K562 (cell line): ENCODE measurements around the gene ENDOU. TPM values are rescaled to one million over a fixed set of nuclear protein-coding genes. Genes with fewer than 3 reads are reported as not detected.

Experiments
- ATAC-seq: fragments of 200-7000 bp; cut with Tn5 transposase; 3 replicates; pipeline ENCODE4 v1.9.1; 2020; ENCODE audit warnings: moderate library complexity
- BruUV-seq: library from RNA; stranded (reverse); fragments of 400-500 nt; replicated peaks from 2 replicates; lab custom pipeline; 2021; lab: Mats Ljungman, UMichigan
- CTCF ChIA-PET: fragments of 300-600 bp; formaldehyde crosslinking; extraction: SDS; loops from one replicate; lab custom pipeline; 2021; ENCODE audit warnings: low intra/inter-chr PET ratio; lab: Yijun Ruan, JAX
- POLR2A ChIA-PET: fragments of 300-600, 350-650 bp; sonication (Branson Sonifier 250); formaldehyde crosslinking; extraction: SDS; loops from one replicate; lab custom pipeline; 2021; ENCODE audit warnings: antibody characterized with exemption, inconsistent platforms; lab: Yijun Ruan, JAX
- DNase-seq, 4 experiments: peaks; one replicate each; pipeline versions ENCODE4 v3.0.0 to v3.0.0-alpha.2; 2011 to 2018; ENCODE audit warnings: low spot score in 3 of 4, mixed read lengths in 3 of 4; ENCODE audit errors: extremely low read depth in 1 of 4
- FAIRE-seq: peaks from 2 replicates; lab custom pipeline; 2011; peaks lifted over from hg19 to GRCh38; lab: Jason Lieb, UNC
- H2AFZ ChIP-seq: 2 replicates; pipeline ENCODE4 v1.6.0; 2011; ENCODE audit warnings: low read depth, low read length, control low read depth, inconsistent platforms
- H3K27ac ChIP-seq: fragments of 200-600 bp; 3 replicates; pipeline ENCODE4 v1.8.0; 2011; ENCODE audit warnings: low read depth, mild to moderate bottlenecking, control low read depth, inconsistent platforms, low read length, moderate library complexity, mixed read lengths; ENCODE audit errors: extremely low read depth
- H3K27me3 ChIP-seq, 2 experiments: fragments of 300-600 bp in 1 of 2; 2 replicates in 1 of 2; 3 replicates in 1 of 2; pipeline versions ENCODE4 v1.6.0 to v1.8.0; 2011; ENCODE audit warnings: inconsistent platforms in 2 of 2, low read length in 2 of 2, mild to moderate bottlenecking in 1 of 2, mixed read lengths in 1 of 2, moderate library complexity in 1 of 2; ENCODE audit not compliant: control insufficient read depth in 2 of 2, insufficient read depth in 2 of 2
- H3K36me3 ChIP-seq: fragments of 300-600 bp; 3 replicates; pipeline ENCODE4 v1.8.0; 2011; ENCODE audit warnings: mild to moderate bottlenecking, low read length, inconsistent platforms; ENCODE audit not compliant: control insufficient read depth, insufficient read depth
- H3K4me1 ChIP-seq, 2 experiments: fragments of 200-600 bp in 1 of 2; replicated peaks in 1 of 2; 2 replicates in 1 of 2; 3 replicates in 1 of 2; pipeline versions ENCODE4 v1.5.1 to v1.8.0; 2011; ENCODE audit warnings: inconsistent platforms in 2 of 2, low read length in 2 of 2, mild to moderate bottlenecking in 1 of 2, mixed read lengths in 1 of 2, moderate library complexity in 1 of 2; ENCODE audit not compliant: control insufficient read depth in 2 of 2, insufficient read depth in 2 of 2
- H3K4me2 ChIP-seq: 2 replicates; pipeline ENCODE4 v1.6.1; 2011; ENCODE audit warnings: low read length, control low read depth, inconsistent platforms, mixed read lengths; ENCODE audit not compliant: insufficient read depth
- H3K4me3 ChIP-seq: fragments of 200-600 bp; sonication (generic), shearing (Covaris generic); 2 replicates; pipeline ENCODE4 v1.5.1; 2016; ENCODE audit warnings: control low read depth, inconsistent platforms
- H3K79me2 ChIP-seq: fragments of 200-600 bp; 3 replicates; pipeline ENCODE4 v1.8.0; 2011; ENCODE audit warnings: low read length, inconsistent platforms; ENCODE audit not compliant: control insufficient read depth, insufficient read depth
- H3K9ac ChIP-seq, 2 experiments: 2 replicates each; pipeline versions ENCODE4 v1.6.0 to v1.6.1; 2011; ENCODE audit warnings: low read depth in 2 of 2, low read length in 2 of 2, control low read depth in 1 of 2, inconsistent platforms in 1 of 2, mild to moderate bottlenecking in 1 of 2, mixed read lengths in 1 of 2; ENCODE audit not compliant: insufficient read depth in 1 of 2
- H3K9me1 ChIP-seq: one replicate; pipeline ENCODE4 v1.6.0; 2011; ENCODE audit warnings: inconsistent platforms, mild to moderate bottlenecking, low read length, moderate library complexity; ENCODE audit not compliant: control insufficient read depth, insufficient read depth
- H3K9me3 ChIP-seq: replicated peaks from 2 replicates; pipeline ENCODE4 v1.5.1; 2011; ENCODE audit warnings: low read depth, low read length, inconsistent platforms; ENCODE audit not compliant: control insufficient read depth, insufficient read depth
- H4K20me1 ChIP-seq: replicated peaks from 2 replicates; pipeline ENCODE4 v1.6.1; 2011; ENCODE audit warnings: low read length, inconsistent platforms, mixed read lengths; ENCODE audit not compliant: control insufficient read depth, insufficient read depth
- CXXC5 ChIP-seq: fragments of 250-450 bp; sonication (Bioruptor Pico); IDR thresholded peaks from 2 replicates; pipeline ENCODE4 v1.8.0; 2022; ENCODE audit warnings: inconsistent platforms, mild to moderate bottlenecking, moderate library complexity
- ESRRB ChIP-seq: fragments of 250-450 bp; sonication (Bioruptor Pico); IDR thresholded peaks from 2 replicates; pipeline ENCODE4 v1.5.0; 2020; ENCODE audit warnings: mild to moderate bottlenecking, moderate library complexity, borderline replicate concordance
- FOXA3 ChIP-seq, 2 experiments: fragments of 450-650 bp in 1 of 2; sonication (generic) in 1 of 2; formaldehyde crosslinking; IDR thresholded peaks in 1 of 2; conservative IDR thresholded peaks in 1 of 2; 2 replicates each; pipeline versions ENCODE4 v1.4.0 to v1.8.0; 2020 to 2022; ENCODE audit warnings: mild to moderate bottlenecking in 2 of 2, missing genetic modification reagents in 1 of 2
- MECOM ChIP-seq: fragments of 250-450 bp; sonication (Bioruptor Pico); IDR thresholded peaks from 2 replicates; pipeline ENCODE4 v1.8.0; 2022; ENCODE audit warnings: inconsistent platforms
- MEIS2 ChIP-seq: fragments of 450-650 bp; IDR thresholded peaks from 2 replicates; pipeline ENCODE4 v1.6.1; 2014; ENCODE audit warnings: mild to moderate bottlenecking; ENCODE audit not compliant: partially characterized antibody
- OTX1 ChIP-seq: fragments of 450-650 bp; formaldehyde crosslinking; IDR thresholded peaks from 2 replicates; pipeline ENCODE4 v1.4.0; 2022; ENCODE audit warnings: mild to moderate bottlenecking
- RFX7 ChIP-seq: fragments of 250-450 bp; sonication (Bioruptor Pico); IDR thresholded peaks from 2 replicates; pipeline ENCODE4 v1.5.1; 2021; ENCODE audit warnings: mild to moderate bottlenecking
- SMAD2 ChIP-seq: fragments of 150-350 bp; IDR thresholded peaks from 2 replicates; pipeline ENCODE4 v1.6.1; 2014; ENCODE audit warnings: low read depth, mild to moderate bottlenecking, low read length
- ZNF766 ChIP-seq: fragments of 200-800 bp; sonication (Bioruptor generic); conservative IDR thresholded peaks from 2 replicates; pipeline ENCODE4 v1.6.1; 2016; ENCODE audit warnings: missing genetic modification characterization, missing compliant biosample characterization
- WGBS: fragments of 100-300 bp; shearing (Covaris generic); methylation state at CpG from one replicate; pipeline ENCODE4 v1.1.6; 2016; ENCODE audit warnings: low coverage, mixed read lengths; ENCODE audit not compliant: insufficient coverage; ENCODE audit errors: missing lambda C conversion rate; 5-methylcytosine and 5-hydroxymethylcytosine counted together
- in situ Hi-C: fragments of 300-500 bp; cut with MboI; formaldehyde crosslinking; loops from 4 replicates; pipeline ENCODE4 v1.15.0; 2018; ENCODE audit warnings: inconsistent platforms, mixed read lengths
- intact Hi-C: fragments of 100-400 bp; cut with micrococcal nuclease; formaldehyde crosslinking; loops from 2 replicates; pipeline ENCODE4 v1.14.2; 2022
- polyA plus RNA-seq, 8 experiments: library from polyadenylated mRNA; depleted of rRNA in 4 of 8; stranded (reverse) in 5 of 8; unstranded in 3 of 8; fragments of >200 nt; fragmentation: Nextera tagmentation in 2 of 8; fragmentation: Illumina TruSeq in 1 of 8; extraction: Ambion mirVana in 2 of 8; extraction: Trizol in 1 of 8; gene quantifications; 2 replicates each; pipeline versions ENCODE4 v1.2.1 to v1.2.3, GENCODE V29; 2011 to 2014; ENCODE audit warnings: inconsistent platforms in 1 of 8, missing spikeins in 1 of 8
- total RNA-seq, 7 experiments: library from RNA; depleted of rRNA in 6 of 7; stranded (reverse); fragments of >200 nt in 6 of 7; fragmentation: Illumina TruSeq in 2 of 7; extraction: Trizol in 2 of 7; gene quantifications; 2 replicates each; pipeline versions ENCODE4 v1.2.1 to v1.2.3, GENCODE V29; 2011 to 2021; ENCODE audit warnings: low replicate concordance in 1 of 7
- TF ChIP-seq, protein P1 (sequence below): fragments of 200-800 bp; sonication (Bioruptor generic); IDR thresholded peaks from 2 replicates; pipeline ENCODE4 v1.6.1; 2016; ENCODE audit warnings: missing genetic modification characterization, missing compliant biosample characterization
- TF ChIP-seq, protein P2 (sequence below): IDR thresholded peaks from 3 replicates; pipeline ENCODE4 v1.6.1; 2011; ENCODE audit warnings: borderline replicate concordance, mild to moderate bottlenecking, moderate library complexity; ENCODE audit not compliant: insufficient read length; ENCODE audit errors: extremely low read depth
- TF ChIP-seq, protein P3 (sequence below): IDR thresholded peaks from 3 replicates; pipeline ENCODE4 v1.6.1; 2011; ENCODE audit warnings: borderline replicate concordance, mild to moderate bottlenecking; ENCODE audit not compliant: insufficient read length, insufficient read depth

ENDOU gene
- total and polyA plus RNA-seq, 9 of the 15 experiments (the other 6 are each of a cell fraction or from before 2014, with no cell fraction given), result 0.03 TPM; not detected in 8

DNA sequence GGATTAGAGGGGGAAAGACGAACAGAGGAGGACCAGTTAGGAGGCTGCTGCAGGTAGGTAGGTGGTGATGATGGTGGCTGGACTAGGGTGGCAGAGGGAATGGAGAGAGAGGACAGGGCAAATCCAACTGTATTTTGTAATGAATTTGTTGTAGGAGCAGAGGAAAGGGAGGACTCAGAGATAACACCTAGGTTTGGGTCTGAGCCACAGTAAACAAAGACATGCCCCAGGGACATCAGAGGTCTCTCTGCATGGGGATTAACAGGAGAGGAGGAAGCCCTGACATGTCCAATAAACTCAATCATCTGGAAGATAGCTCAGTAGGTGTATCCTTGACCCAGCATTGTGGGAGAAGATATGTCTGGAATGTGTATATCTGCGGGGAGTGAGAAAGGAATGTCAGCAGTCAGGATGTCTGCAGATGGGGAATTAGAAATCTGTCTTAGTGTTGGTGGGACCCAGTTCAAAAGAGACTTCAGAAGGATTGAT is 43.1 kb upstream of the ENDOU start:
- Histone ChIP-seq H3K27me3 (no peaks in the 10 kb centered on the region), H3K36me3 (no peaks in the 10 kb centered on the region), H3K4me3 (no peak overlapping the region), H3K4me2 (peak overlapping the region; percentile 43; the same call in 1 of the 2 replicates), H3K9ac (peak overlapping the region in 1 of 2 experiments; percentile 70; a peak in 1 of 4 replicates), H4K20me1 (no peaks in the 10 kb centered on the region), H3K9me3 (no peaks in the 10 kb centered on the region), H2AFZ (no peak overlapping the region), H3K9me1 (no peaks in the 10 kb centered on the region), H3K4me1 (peaks cover 18 to 34% of the 10 kb centered on the region in 2 experiments; a peak in 4 of 5 replicates), H3K27ac (no peak overlapping the region), H3K79me2 (peaks cover 3% of the 10 kb centered on the region)
- peak; percentile 15; the same call in 1 of the 3 replicates for ATAC-seq
- CTCF ChIA-PET, result interaction anchor here (2.3 kb wide), 1 partner anchor 24 kb away, joined by 16 read pairs; no protein-coding TSS in a partner anchor
- peak in 1 of 4 experiments; percentile 25 for DNase-seq
- intact Hi-C loops (no loop called here), in situ Hi-C loops (no loop called here)
- WGBS, result 5% methylated on average over 2 of the region's 2 CpGs
- no TSS peak for BruUV-seq
- POLR2A ChIA-PET, result interaction anchor here (0.7 to 3.3 kb wide), 4 partner anchors 8 to 67 kb away, joined by 3 to 19 read pairs (median 4); partner anchors contain the start of gene RAPGEF3
- peak; percentile 75 for FAIRE-seq
- TF ChIP-seq, protein P1, sequence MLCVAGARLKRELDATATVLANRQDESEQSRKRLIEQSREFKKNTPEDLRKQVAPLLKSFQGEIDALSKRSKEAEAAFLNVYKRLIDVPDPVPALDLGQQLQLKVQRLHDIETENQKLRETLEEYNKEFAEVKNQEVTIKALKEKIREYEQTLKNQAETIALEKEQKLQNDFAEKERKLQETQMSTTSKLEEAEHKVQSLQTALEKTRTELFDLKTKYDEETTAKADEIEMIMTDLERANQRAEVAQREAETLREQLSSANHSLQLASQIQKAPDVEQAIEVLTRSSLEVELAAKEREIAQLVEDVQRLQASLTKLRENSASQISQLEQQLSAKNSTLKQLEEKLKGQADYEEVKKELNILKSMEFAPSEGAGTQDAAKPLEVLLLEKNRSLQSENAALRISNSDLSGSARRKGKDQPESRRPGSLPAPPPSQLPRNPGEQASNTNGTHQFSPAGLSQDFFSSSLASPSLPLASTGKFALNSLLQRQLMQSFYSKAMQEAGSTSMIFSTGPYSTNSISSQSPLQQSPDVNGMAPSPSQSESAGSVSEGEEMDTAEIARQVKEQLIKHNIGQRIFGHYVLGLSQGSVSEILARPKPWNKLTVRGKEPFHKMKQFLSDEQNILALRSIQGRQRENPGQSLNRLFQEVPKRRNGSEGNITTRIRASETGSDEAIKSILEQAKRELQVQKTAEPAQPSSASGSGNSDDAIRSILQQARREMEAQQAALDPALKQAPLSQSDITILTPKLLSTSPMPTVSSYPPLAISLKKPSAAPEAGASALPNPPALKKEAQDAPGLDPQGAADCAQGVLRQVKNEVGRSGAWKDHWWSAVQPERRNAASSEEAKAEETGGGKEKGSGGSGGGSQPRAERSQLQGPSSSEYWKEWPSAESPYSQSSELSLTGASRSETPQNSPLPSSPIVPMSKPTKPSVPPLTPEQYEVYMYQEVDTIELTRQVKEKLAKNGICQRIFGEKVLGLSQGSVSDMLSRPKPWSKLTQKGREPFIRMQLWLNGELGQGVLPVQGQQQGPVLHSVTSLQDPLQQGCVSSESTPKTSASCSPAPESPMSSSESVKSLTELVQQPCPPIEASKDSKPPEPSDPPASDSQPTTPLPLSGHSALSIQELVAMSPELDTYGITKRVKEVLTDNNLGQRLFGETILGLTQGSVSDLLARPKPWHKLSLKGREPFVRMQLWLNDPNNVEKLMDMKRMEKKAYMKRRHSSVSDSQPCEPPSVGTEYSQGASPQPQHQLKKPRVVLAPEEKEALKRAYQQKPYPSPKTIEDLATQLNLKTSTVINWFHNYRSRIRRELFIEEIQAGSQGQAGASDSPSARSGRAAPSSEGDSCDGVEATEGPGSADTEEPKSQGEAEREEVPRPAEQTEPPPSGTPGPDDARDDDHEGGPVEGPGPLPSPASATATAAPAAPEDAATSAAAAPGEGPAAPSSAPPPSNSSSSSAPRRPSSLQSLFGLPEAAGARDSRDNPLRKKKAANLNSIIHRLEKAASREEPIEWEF (CRISPR knock-in tag), result no peak
- TF ChIP-seq, protein P2, sequence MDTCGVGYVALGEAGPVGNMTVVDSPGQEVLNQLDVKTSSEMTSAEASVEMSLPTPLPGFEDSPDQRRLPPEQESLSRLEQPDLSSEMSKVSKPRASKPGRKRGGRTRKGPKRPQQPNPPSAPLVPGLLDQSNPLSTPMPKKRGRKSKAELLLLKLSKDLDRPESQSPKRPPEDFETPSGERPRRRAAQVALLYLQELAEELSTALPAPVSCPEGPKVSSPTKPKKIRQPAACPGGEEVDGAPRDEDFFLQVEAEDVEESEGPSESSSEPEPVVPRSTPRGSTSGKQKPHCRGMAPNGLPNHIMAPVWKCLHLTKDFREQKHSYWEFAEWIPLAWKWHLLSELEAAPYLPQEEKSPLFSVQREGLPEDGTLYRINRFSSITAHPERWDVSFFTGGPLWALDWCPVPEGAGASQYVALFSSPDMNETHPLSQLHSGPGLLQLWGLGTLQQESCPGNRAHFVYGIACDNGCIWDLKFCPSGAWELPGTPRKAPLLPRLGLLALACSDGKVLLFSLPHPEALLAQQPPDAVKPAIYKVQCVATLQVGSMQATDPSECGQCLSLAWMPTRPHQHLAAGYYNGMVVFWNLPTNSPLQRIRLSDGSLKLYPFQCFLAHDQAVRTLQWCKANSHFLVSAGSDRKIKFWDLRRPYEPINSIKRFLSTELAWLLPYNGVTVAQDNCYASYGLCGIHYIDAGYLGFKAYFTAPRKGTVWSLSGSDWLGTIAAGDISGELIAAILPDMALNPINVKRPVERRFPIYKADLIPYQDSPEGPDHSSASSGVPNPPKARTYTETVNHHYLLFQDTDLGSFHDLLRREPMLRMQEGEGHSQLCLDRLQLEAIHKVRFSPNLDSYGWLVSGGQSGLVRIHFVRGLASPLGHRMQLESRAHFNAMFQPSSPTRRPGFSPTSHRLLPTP, result no peak
- TF ChIP-seq, protein P3, sequence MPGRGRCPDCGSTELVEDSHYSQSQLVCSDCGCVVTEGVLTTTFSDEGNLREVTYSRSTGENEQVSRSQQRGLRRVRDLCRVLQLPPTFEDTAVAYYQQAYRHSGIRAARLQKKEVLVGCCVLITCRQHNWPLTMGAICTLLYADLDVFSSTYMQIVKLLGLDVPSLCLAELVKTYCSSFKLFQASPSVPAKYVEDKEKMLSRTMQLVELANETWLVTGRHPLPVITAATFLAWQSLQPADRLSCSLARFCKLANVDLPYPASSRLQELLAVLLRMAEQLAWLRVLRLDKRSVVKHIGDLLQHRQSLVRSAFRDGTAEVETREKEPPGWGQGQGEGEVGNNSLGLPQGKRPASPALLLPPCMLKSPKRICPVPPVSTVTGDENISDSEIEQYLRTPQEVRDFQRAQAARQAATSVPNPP, result no peak
- TF ChIP-seq MECOM (CRISPR knock-in tag) (0 out of 2 replicates have a peak, but pooled peaks have one; percentile 32), ZNF766 (CRISPR knock-in tag) (no peak), SMAD2 (no peak), ESRRB (CRISPR knock-in tag) (no peak), MEIS2 (peak; percentile 25), RFX7 (CRISPR knock-in tag) (no peak), FOXA3 (CRISPR knock-in tag; conservative IDR thresholded peaks at IDR 0.05 in 1 of 2, IDR thresholded peaks at IDR 0.05 in 1 of 2) (peak; percentile 87 to 95; a peak in 3 of 4 replicates), OTX1 (0 out of 2 replicates have a peak, but pooled peaks have one; percentile 33), CXXC5 (no peak)
